Osteocyte (in vitro differentiated cells): ENCODE data around the gene SULT2B1. TPM values are rescaled to one million over a fixed set of nuclear protein-coding genes. Genes with fewer than 3 reads are reported as not detected.
A peak's percentile ranks its signal among the peaks of the same experiment; 100 is the strongest.

Source experiments
- DNase-seq: peaks from one replicate; pipeline ENCODE4 v3.0.0; 2021; ENCODE audit warnings: mixed read lengths; ENCODE audit not compliant: unreplicated experiment; ENCODE audit errors: extremely low spot score
- H3K27ac Mint-ChIP-seq: one replicate; pipeline ENCODE4 v1.8.0; 2021; ENCODE audit warnings: mild to moderate bottlenecking, mixed read lengths; ENCODE audit not compliant: unreplicated experiment
- H3K27me3 Mint-ChIP-seq: one replicate; pipeline ENCODE4 v1.8.0; 2021; ENCODE audit warnings: mixed read lengths; ENCODE audit not compliant: unreplicated experiment
- H3K36me3 Mint-ChIP-seq: one replicate; pipeline ENCODE4 v1.8.0; 2021; ENCODE audit warnings: mixed read lengths; ENCODE audit not compliant: unreplicated experiment
- H3K4me1 Mint-ChIP-seq: one replicate; pipeline ENCODE4 v1.8.0; 2021; ENCODE audit warnings: mixed read lengths; ENCODE audit not compliant: unreplicated experiment
- H3K4me3 Mint-ChIP-seq: one replicate; pipeline ENCODE4 v1.8.0; 2021; ENCODE audit warnings: mild to moderate bottlenecking, moderate library complexity, mixed read lengths; ENCODE audit not compliant: unreplicated experiment
- H3K9me3 Mint-ChIP-seq: one replicate; pipeline ENCODE4 v1.8.0; 2021; ENCODE audit warnings: mixed read lengths; ENCODE audit not compliant: unreplicated experiment
- total RNA-seq: library from RNA; stranded (reverse); gene quantifications from 2 replicates; pipeline ENCODE4 v1.2.1, GENCODE V29; 2021
- TF ChIP-seq, protein P1 (sequence below): fragments of 200-600 bp; sonication (generic); IDR thresholded peaks from 2 replicates; pipeline ENCODE4 v1.5.0; 2021; ENCODE audit warnings: antibody characterized with exemption, mild to moderate bottlenecking, moderate library complexity

SULT2B1 gene
- total RNA-seq, 1 donor from 2014 or later: not detected

DNA sequence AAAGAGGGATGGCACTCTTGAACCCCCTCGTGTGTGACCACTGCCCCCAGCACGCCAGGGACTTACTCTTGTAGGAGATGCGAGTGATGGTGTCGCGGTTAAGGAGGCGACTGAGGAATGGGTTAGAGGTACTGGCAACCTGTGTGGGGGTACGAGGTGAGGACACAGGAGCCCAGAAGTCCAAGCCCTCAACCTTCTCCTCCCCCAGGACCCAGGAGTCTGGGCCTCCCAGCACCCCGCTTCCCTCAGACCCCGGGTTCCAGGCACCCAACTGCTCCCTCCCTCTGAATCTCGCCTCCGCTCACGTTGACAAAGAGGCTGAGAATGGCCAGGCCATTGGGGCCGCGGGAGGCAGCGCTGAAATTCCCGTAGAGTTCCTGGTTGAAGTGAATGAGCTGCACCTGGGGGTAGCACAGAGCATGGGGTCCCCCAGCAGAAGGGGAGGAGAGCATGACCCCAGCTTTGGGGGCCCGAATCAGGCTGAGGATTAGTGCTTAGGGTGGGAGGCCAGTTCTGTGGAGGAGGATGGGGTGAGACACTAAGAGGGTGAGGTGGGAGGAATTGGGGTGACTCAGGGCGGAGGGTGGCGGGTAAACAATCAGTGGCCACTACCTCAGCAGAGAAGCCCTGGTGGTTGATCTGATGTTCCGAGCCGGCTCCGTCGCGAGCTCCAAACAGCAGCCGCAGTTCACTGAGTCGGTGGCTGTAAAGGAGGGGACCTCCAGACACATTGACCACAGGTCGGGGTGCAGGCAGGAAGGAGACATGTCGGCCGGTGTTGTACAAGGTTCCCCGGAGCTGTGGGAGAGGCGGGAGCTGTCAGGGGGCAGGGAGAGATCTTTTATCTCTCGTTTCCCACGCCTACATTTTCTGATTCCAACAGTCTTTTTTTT lies 87.8 kb downstream of the SULT2B1 start:
- no peak overlapping the region for H3K4me3 Mint-ChIP-seq
- H3K36me3 Mint-ChIP-seq: no peaks in the 10 kb centered on the region
- no peaks in the 10 kb centered on the region for H3K9me3 Mint-ChIP-seq
- peaks cover 6% of the 10 kb centered on the region for H3K27me3 Mint-ChIP-seq
- DNase-seq: no peak
- peaks cover 34% of the 10 kb centered on the region for H3K4me1 Mint-ChIP-seq
- TF ChIP-seq, protein P1, sequence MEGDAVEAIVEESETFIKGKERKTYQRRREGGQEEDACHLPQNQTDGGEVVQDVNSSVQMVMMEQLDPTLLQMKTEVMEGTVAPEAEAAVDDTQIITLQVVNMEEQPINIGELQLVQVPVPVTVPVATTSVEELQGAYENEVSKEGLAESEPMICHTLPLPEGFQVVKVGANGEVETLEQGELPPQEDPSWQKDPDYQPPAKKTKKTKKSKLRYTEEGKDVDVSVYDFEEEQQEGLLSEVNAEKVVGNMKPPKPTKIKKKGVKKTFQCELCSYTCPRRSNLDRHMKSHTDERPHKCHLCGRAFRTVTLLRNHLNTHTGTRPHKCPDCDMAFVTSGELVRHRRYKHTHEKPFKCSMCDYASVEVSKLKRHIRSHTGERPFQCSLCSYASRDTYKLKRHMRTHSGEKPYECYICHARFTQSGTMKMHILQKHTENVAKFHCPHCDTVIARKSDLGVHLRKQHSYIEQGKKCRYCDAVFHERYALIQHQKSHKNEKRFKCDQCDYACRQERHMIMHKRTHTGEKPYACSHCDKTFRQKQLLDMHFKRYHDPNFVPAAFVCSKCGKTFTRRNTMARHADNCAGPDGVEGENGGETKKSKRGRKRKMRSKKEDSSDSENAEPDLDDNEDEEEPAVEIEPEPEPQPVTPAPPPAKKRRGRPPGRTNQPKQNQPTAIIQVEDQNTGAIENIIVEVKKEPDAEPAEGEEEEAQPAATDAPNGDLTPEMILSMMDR: no peak
- H3K27ac Mint-ChIP-seq: no peak overlapping the region

DNA sequence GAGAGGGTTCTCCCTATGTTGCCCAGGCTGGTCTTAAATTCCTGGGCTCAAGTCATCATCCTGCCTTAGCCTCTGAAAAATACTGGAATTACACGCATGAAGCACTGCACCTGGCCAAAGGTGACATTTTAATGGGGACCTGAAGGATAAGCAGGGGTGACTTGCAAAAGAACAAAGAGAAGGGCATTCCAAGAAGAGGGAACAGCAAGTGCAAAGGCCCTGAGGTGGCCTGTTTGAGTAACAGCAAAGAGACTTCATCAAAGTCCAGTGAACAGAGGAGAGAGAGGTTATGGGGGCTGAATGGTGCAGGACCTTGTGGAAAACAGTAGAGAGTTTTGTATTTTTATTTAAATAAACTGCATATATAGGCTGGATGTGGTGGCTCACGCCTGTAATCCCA lies 89.9 kb downstream of the SULT2B1 start:
- no peak overlapping the region for H3K27ac Mint-ChIP-seq
- H3K27me3 Mint-ChIP-seq: peaks cover 6% of the 10 kb centered on the region
- no peak for DNase-seq
- TF ChIP-seq, protein P1: no peak
- H3K9me3 Mint-ChIP-seq: no peaks in the 10 kb centered on the region
- no peak overlapping the region for H3K4me3 Mint-ChIP-seq
- H3K36me3 Mint-ChIP-seq: no peaks in the 10 kb centered on the region
- peaks cover 33% of the 10 kb centered on the region for H3K4me1 Mint-ChIP-seq

DNA sequence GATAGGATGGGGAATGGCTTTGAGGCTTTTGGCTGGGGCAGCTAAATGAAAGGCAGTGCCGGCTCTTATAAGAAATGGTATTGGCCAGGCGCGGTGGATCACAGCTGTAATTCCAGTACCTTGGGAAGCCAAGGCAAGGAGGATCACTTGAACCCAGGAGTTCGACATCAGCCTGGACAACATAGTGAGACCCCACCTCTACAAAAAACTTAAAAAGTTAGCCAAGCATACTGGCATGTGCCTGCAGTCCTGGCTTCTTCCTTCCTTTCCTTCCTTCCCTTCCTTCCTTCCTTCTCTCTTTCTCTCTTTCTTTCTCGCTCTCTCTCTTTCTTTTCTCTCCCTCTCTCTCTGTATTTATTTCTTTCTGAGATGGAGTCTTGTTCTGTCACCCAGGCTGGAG lies 90.9 kb downstream of the SULT2B1 start:
- H3K4me3 Mint-ChIP-seq: no peak overlapping the region
- peaks cover 6% of the 10 kb centered on the region for H3K27me3 Mint-ChIP-seq
- H3K9me3 Mint-ChIP-seq: no peaks in the 10 kb centered on the region
- peaks cover 30% of the 10 kb centered on the region for H3K4me1 Mint-ChIP-seq
- DNase-seq: no peak
- H3K27ac Mint-ChIP-seq: no peak overlapping the region
- TF ChIP-seq, protein P1: no peak
- no peaks in the 10 kb centered on the region for H3K36me3 Mint-ChIP-seq

DNA sequence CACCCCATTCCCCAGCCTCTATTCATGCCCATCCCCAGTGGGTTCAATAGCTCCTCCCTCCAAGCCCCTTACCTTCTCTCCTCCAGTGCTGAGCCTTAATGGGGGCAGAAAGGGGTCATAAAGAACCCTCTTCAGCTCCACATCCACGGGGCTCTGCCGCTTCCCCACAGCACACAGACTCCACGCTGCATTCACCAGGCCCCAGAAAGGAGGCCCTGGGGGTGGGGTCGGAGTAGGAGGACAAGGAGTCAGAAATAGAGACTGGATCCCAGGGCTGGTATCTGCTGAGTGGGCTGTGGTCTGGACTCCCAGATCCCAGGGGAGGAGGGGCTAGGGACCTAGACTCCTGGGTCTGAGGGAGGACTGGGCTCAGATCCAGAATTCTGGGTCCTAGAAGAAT lies 92.4 kb downstream of the SULT2B1 start:
- TF ChIP-seq, protein P1: no peak
- peaks cover 6% of the 10 kb centered on the region for H3K27me3 Mint-ChIP-seq
- H3K36me3 Mint-ChIP-seq: no peaks in the 10 kb centered on the region
- no peak for DNase-seq
- H3K4me1 Mint-ChIP-seq: peaks cover 26% of the 10 kb centered on the region
- H3K9me3 Mint-ChIP-seq: no peaks in the 10 kb centered on the region
- H3K4me3 Mint-ChIP-seq: peak overlapping the region; percentile 87
- no peak overlapping the region for H3K27ac Mint-ChIP-seq

DNA sequence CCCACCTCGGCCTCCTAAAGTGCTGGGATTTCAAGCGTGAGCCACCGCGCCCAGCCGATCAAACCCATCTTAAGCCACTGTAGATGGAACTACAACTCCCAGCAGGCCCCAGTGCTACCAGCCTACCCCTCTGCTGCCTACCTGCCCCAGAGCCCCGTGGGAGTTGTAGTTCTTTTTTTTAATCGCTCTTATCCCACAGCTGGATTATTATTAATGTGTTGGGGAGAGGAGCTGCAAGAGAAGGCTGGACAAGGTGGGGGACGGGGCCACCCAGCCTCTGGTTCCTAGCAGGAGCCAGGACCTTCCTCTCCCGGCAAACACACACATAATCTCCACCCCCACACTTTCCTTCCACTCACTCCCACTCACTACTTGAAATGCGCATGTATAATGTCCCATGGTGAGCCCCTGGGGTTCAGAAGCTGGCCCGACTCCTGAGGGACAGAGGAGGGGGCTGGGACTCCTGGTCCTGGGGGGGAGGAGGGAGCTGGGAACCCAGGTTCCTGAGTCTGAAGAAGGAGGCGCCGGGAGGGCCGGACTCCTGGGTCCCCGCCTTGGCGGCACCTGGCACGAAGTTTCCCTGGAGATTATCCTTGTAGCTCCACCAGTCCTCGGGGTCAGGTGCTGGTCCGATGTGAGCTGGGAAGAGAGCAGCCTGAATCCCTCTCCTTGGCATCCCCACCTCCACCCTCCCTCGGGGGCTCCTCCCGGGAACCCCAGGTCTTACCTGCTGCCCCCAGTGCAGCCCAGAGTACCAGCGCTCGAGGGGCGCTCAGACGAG lies 93.1 kb downstream of the SULT2B1 start:
- Mint-ChIP-seq H3K4me1 (peaks cover 30% of the 10 kb centered on the region), H3K4me3 (peak overlapping the region; percentile 87), H3K36me3 (no peaks in the 10 kb centered on the region), H3K27ac (peak overlapping the region; percentile 88), H3K9me3 (no peaks in the 10 kb centered on the region), H3K27me3 (peaks cover 5% of the 10 kb centered on the region)
- TF ChIP-seq, protein P1: no peak
- DNase-seq: no peak
